GM19468 (cell line): ENCODE data around the gene PVALB.
A peak's percentile ranks its signal among the peaks of the same experiment; 100 is the strongest.

Source experiments
- ATAC-seq: cut with Tn5 transposase; IDR thresholded peaks from one replicate; pipeline ENCODE4 v1.9.1; 2021; ENCODE audit warnings: mild to moderate bottlenecking, moderate library complexity, moderate number of reproducible peaks; ENCODE audit not compliant: unreplicated experiment; ENCODE audit errors: extremely low read depth

Gene PVALB, protein sequence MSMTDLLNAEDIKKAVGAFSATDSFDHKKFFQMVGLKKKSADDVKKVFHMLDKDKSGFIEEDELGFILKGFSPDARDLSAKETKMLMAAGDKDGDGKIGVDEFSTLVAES

DNA sequence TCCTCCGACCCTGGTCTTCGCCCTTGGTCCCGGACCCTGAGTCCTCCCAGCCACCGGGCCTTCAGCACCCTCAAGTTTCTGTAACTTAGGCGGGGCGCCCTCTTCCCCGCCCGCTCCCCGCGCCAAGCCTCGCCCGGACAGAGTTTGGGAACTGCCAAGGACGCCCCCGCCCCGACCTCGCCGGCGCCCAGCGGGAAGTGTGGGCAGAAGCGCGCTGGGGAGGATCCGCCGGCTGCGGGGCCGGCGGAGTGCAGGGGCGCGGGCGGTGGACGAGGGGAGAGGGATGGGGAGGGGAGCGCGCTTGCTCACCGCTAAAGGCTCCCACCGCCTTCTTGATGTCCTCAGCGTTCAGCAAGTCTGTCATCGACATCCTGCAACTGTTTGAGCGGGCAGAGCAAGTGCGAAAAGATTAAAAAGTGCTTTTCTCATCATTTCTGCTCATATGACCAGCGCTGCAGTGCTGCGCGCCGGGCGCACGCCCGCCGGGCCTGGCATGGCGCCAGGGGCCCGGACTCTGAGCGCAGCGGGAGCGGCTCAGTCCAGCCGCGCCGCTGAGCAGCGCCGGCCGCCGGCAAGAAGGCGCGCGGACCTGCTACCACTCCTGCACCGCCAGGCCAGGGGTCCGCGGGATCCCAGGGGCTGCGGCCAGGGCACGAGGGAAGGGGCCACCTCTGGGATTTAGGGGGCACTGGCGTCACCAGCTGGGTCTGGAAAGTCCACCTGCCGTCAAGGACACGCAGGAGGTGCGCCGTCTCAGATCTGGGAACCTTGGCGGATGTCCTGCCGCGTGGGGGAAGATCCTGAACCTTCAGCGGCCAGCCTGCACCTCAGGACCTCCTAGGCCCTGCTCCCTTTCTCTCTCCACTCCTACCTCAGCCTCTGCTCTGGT is at the start of gene PVALB:
TSS of gene PVALB (minus strand) at position 400 of the 889 bp plus-strand sequence. CDS start at position 370, 30 bp downstream.
- ATAC-seq, result no peak

GRCh38 chr22:36865346-36865745 is 48.5 kb upstream of the PVALB start:
- ATAC-seq, result no peak

DNA sequence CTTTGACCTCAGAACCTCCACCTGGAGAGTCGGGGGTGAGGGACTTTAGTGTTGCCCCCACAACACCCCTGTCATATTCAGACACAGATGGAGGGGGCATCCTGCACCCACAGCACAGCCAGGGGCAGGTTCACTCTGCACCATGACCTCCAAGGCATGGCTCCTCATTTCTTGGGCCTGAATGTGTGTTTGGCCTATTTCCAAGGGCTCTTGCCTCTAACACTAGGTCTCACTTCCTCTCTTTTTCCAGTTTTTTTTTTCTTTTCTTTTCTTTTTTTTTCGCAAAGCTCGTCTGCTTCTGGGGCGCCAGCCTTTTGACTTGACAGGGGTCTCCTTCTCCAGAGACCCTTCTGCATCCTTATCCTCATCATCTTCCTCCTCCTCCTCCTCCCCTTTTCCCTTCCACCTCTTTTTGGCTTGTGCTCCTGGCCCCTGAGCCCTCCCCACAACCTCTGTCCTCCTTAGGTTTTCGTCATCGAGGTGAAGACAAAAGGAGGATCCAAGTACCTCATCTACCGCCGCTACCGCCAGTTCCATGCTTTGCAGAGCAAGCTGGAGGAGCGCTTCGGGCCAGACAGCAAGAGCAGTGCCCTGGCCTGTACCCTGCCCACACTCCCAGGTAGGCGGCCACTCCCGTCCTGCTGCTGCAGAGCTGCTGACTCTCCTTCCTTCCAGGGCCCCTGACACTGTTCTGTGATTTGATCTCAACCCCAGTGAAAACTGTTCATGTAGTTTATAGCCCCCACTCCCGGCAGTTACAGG is 47.8 kb upstream of the PVALB start:
- no peak for ATAC-seq

- ATAC-seq, result no peak
Observed at GRCh38 chr22:36863979-36864378, 47.1 kb upstream of the PVALB start.

DNA sequence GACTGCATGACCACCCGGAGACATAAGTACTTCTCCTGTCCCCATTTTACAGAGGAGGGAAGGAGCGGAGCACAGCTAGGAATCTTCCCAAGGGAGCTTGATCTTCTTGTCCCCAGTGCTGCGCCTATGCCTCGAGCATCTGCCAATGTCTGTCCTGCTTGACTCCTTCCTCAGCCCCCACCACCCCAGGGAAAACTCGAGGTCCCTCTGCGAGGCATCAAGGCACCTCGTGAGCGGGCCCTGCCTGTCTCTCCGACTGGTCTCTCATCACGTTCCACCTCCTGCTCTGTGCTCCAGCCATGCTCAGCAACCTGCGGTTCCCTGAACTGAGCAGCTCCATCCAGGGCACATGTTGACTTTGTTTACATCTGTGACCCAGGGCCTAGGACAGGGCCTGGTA is 46.4 kb upstream of the PVALB start:
- no peak for ATAC-seq

DNA sequence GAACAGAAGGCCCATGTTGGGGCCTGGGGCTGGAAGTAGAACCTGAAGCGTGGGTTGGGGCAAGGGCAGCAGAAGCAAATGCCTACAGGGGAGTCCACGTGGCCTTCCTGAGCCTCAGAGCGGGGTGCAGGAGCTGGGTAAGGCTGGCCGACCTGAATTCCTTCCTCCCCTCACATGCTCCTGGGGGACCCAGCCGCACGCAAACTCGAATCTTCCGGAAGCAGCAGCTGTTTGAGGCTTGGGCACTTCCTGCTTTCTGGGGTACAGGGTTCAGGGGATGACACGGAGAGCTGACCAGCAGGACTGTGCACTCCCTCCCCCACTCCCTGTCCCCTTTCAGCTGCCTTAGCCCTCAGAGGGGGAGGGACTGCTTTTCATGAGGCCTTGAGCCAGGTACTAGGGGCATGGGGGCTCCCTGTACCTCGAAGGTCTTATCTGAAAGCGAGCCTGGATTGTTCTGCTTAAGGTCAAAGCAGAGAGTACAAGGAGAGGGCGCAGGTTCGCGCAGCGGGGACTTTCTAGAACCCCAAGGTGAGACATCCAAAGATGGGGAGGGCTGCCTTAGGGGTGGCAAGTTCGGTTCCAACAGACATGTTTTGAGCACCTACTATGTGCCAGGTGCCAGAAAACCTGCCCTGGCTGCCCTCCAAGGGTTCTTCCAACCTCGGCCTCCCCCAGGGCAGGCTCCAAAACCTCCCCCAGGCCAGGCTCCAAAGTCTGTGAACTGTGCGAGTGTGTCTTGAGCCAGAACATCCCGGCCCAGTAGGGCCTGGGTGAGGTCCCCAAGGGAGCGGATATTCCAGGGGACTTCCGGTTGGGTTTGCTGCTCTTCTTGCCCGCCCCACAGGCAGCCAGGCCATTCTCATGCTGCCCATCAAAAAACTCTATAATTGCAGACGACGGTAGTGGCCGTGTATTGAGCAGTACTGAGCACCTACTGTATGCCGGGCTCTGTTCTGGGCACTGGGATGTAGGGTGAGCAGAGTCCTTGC is 45.7 kb upstream of the PVALB start:
- no peak for ATAC-seq

- ATAC-seq, result peak; percentile 60
Observed at GRCh38 chr22:36860821-36861659, 44.2 kb upstream of the PVALB start, which contains the start of gene NCF4. Gene NCF4 (plus strand): TSS chr22:36861006. CDS start chr22:36861172, 166 bp downstream.

GRCh38 chr22:36860438-36860820 is 43.6 kb upstream of the PVALB start:
- no peak for ATAC-seq

DNA sequence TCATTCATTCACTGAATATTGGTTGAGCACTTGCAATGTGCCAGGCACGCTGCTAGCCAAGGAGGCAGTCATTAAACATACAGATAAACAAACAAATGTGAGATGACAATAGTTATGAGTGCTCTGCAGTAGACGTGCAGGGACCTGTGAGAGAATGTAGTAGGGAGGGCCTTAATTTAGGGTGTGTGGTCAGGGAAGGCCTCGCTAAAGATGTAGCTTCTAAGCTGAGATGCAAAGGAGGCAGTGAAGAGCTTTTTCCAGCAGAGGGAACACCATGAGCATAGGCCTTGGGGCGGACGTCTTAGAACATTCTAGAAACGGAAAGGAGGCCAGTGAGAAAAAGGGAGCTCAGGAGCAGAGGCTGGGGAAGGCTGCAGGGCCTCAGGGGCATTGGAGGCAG is 43.2 kb upstream of the PVALB start:
- ATAC-seq, result no peak

DNA sequence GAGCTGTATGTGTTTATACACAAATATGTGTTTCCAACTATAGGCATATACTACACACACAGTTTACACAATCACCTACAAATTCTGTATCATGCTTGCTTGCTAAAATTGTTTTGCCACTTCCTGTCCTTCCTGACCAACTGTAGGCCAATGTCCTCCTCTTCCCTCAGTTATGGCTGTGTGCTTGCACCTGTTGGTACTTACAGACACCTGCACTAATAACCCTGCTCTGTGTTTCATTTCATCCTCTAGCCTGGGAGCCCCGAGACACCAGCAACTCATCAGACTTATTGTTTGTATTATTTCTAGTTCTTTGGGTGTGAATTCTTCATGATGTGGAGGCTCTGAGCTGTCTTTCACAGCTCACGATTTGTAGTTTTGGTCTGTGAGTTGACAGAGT is 42.1 kb upstream of the PVALB start:
- no peak for ATAC-seq

DNA sequence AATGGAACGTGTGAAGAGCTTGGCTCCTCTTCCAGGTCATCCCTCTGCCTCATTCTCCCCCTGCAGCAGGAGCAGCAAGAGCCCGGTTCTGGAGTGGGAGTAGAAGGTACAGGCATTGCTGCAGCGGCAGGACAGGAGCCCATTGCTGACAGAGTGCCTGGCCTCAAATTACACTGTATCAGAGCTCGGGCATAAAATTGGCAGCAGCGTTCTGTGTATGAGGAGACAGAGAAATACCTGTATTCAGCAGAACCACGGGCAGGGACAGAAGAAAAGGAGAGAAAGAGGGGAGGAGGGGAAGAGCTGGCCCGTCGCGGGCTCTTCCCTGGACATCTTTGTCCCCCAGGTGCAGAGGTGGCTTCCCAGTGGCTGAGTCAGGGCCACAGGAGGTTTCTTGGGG is 41.3 kb upstream of the PVALB start:
- no peak for ATAC-seq

GRCh38 chr22:36856792-36857135 is 39.9 kb upstream of the PVALB start:
- no peak for ATAC-seq

- no peak for ATAC-seq
Observed at GRCh38 chr22:36856121-36856791, 39.4 kb upstream of the PVALB start.

GRCh38 chr22:36855478-36855877 is 38.6 kb upstream of the PVALB start:
- no peak for ATAC-seq

- ATAC-seq, result no peak
Observed at GRCh38 chr22:36853407-36854099, 36.7 kb upstream of the PVALB start.

DNA sequence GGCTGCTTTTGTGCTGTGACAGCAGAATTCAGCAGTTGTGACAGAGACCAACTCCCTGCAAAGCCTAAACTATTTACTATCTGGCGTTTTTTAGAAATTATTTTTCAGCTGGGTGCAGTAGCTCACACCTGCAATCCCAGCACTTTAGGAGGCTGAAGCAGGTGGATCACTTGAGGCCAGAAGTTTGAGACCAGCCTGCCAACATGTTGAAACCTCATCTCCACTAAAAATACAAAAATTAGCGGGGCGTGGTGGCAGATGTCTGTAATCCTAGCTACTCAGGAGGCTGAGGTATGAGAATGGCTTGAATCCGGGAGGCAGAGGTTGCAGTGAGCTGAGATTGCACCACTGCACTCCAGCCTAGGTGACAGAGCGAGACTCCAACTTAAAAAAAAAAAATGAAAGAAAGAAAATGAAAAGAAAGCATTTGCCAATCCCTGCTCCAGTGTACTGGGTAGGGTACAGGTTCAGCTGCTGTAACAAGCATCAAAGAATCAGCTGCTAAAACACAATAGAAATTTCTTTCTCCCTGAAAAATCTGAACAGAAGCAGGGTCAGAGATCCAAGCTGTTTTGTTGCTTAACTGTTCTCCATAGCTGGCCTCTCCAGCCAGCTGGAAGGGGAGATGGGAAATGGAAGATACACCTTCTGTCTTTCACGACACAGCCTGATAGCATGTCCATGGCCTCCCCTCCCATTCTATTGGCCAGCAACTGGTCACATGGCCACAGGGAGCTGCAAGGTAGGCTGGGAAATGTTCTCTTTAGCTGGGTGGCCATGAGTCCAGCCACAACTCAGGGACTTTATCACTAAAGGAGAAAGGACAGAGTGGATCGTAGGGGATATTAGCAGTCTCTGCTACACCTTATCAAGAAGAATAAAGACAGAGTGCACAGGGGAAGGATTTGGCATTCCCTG is 35.5 kb upstream of the PVALB start:
- ATAC-seq, result no peak

- ATAC-seq, result no peak
Observed at GRCh38 chr22:36850682-36851081, 33.8 kb upstream of the PVALB start.
